Activated T-helper 1 cell treated with anti-CD3 and anti-CD28 coated beads, Interleukin-12 subunit alpha, Interleukin-12 subunit beta, Interleukin-2, Interleukin-4 antibody, amounts not matched to agents 30 ng/mL and 10 ng/mL and 1 ng/mL, durations not matched to agents 14 hours and 24 hours and 36 hours (primary cell): ENCODE measurements around the gene SOX18. TPM values are rescaled to one million over a fixed set of nuclear protein-coding genes. Genes with fewer than 3 reads are reported as not detected.

Source experiments
- DNase-seq: peaks from one replicate; pipeline ENCODE4 v3.0.0; 2021; ENCODE audit warnings: low spot score
- H3K27ac Mint-ChIP-seq: one replicate; pipeline ENCODE4 v1.8.0; 2021; ENCODE audit warnings: mild to moderate bottlenecking, mixed read lengths
- H3K27me3 Mint-ChIP-seq: one replicate; pipeline ENCODE4 v1.8.0; 2022; ENCODE audit warnings: mild to moderate bottlenecking, moderate library complexity, mixed read lengths; ENCODE audit not compliant: insufficient read depth
- H3K36me3 Mint-ChIP-seq: one replicate; pipeline ENCODE4 v1.8.0; 2021; ENCODE audit warnings: low read depth, mixed read lengths
- H3K4me1 Mint-ChIP-seq: one replicate; pipeline ENCODE4 v1.8.0; 2021; ENCODE audit warnings: low read depth, mixed read lengths
- H3K4me3 Mint-ChIP-seq: one replicate; pipeline ENCODE4 v1.8.0; 2021; ENCODE audit warnings: mild to moderate bottlenecking, moderate library complexity, mixed read lengths
- H3K9me3 Mint-ChIP-seq: one replicate; pipeline ENCODE4 v1.8.0; 2021; ENCODE audit warnings: mixed read lengths
- intact Hi-C: fragments of 100-400 bp; cut with micrococcal nuclease; formaldehyde crosslinking; loops from one replicate; pipeline ENCODE4 v1.15.1; 2024
- total RNA-seq: library from RNA; stranded (reverse); gene quantifications from 2 replicates; pipeline ENCODE4 v1.2.3, GENCODE V29; 2022

SOX18 gene
- total RNA-seq, 1 donor from 2014 or later: 1.3 TPM

- Mint-ChIP-seq H3K4me3 (peak overlapping the region; percentile 93), H3K27me3 (peaks cover 4% of the 10 kb centered on the region), H3K36me3 (peaks cover 8% of the 10 kb centered on the region), H3K4me1 (peaks cover 20% of the 10 kb centered on the region), H3K27ac (peak overlapping the region; percentile 84), H3K9me3 (no peaks in the 10 kb centered on the region)
- peak; percentile 52 for DNase-seq
- intact Hi-C loops: loop anchor here (1.0 to 5.0 kb wide), 6 partner anchors 12 to 861 kb away; partner anchors contain the start of genes C20orf204, DNAJC5, RTEL1 and YTHDF1
These were observed 28.6 kb upstream of the SOX18 start for GRCh38 chr20:64077876-64078551.

GRCh38 chr20:64077541-64077875 lies 28.1 kb upstream of the SOX18 start:
- peak overlapping the region; percentile 93 for H3K4me3 Mint-ChIP-seq
- no peaks in the 10 kb centered on the region for H3K9me3 Mint-ChIP-seq
- DNase-seq: no peak
- peak overlapping the region; percentile 84 for H3K27ac Mint-ChIP-seq
- H3K4me1 Mint-ChIP-seq: peaks cover 19% of the 10 kb centered on the region
- intact Hi-C loops: loop anchor here (1.0 to 5.0 kb wide), 6 partner anchors 11 to 860 kb away; partner anchors contain the start of genes C20orf204, DNAJC5, RTEL1 and YTHDF1
- H3K36me3 Mint-ChIP-seq: peaks cover 9% of the 10 kb centered on the region
- H3K27me3 Mint-ChIP-seq: peaks cover 2% of the 10 kb centered on the region

DNA sequence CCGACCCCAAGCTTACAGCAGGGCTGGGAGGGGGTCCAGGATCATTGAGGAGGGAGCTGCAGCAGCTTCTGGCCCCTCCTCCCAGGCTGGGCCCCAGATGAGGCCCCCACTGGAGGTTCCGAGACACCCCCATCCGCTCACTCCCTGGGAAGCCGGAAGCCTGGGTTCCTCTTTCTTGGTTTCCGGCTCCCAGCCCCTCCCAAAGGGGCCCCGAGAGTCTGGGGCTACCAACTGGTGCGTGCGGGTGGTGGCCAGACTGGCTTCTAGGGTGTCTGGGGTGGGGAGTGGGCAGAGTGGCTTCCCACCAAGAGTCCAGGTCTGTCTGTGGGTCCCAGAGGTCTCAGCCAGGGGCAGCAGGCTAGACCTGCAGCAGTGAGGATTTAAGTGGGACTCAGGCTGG lies 27.7 kb upstream of the SOX18 start:
- DNase-seq: peak; percentile 33
- Mint-ChIP-seq H3K4me3 (peak overlapping the region; percentile 93), H3K4me1 (peaks cover 19% of the 10 kb centered on the region), H3K27me3 (no peaks in the 10 kb centered on the region), H3K27ac (peak overlapping the region; percentile 72), H3K9me3 (no peaks in the 10 kb centered on the region), H3K36me3 (peaks cover 10% of the 10 kb centered on the region)
- intact Hi-C loops: loop anchor here (1.0 to 5.0 kb wide), 6 partner anchors 11 to 860 kb away; partner anchors contain the start of genes C20orf204, DNAJC5, RTEL1 and YTHDF1

DNA sequence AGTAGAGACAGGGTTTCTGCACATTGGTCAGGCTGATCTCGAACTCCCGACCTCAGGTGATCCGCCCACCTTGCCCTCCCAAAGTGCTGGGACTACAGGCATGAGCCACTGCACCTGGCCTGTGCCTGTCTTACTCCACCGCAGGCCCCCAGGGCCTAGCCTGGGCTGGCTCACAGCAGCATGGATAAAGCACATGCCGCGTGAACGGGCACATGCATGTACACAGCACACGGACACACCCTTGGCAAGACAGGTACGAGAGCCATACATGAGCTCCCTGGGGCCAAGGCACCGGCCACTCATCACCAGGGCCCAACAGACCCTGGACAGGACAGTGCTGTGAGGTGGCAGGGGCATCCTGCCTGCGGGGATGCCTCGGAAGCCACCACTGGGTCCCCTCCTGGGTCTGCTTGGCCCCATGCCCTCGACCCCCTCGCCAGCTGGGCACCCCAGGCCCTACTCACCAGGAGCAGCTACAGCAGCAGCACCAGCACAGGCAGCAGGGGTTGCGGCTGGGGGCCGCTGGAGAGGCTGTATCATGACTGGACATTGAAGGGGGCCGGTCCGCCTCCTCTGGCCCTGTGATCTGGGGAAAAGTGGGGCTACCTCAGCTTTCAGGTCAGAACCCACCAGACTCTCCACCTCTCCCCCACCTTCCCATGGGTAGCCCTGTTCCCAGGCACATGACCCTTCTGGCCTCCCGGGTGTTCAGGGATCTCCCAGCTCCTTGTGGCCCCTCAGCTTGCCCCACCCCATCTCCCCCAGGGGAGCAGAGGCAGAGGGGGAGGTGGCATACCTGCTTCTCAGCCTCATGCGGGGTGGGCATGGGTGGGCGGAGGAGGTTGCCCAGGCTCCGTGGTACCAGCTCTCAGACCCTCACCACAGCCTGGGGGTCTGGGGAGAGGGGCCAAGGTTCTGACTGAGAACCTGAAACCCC lies 26.9 kb upstream of the SOX18 start:
- no peak overlapping the region for H3K27ac Mint-ChIP-seq
- peaks cover 10% of the 10 kb centered on the region for H3K36me3 Mint-ChIP-seq
- H3K4me3 Mint-ChIP-seq: peak overlapping the region; percentile 93
- intact Hi-C loops: loop anchor here (5.0 kb wide), 4 partner anchors 39 to 859 kb away; partner anchors contain the start of genes C20orf204, DNAJC5, RTEL1 and YTHDF1
- no peaks in the 10 kb centered on the region for H3K27me3 Mint-ChIP-seq
- DNase-seq: no peak
- H3K9me3 Mint-ChIP-seq: no peaks in the 10 kb centered on the region
- H3K4me1 Mint-ChIP-seq: peaks cover 14% of the 10 kb centered on the region

DNA sequence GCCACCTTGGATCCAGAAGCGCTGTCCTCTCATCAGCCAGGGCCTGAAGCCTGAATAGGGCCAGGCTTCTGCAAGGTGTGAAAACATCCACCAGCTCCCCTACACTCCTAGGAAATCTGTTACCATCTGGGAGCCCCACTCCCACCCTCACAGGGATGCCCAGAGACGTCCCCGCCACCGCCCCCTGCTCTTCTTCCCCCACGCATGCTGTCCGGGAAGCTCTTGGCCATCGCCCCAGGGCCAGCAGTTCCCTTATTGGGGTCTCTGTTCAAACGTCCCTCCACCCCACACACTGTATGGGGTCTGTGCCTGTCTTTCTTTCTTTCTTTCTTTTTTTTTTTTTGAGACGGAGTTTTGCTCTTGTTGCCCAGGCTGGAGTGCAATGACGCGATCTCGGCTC lies 26.1 kb upstream of the SOX18 start:
- intact Hi-C loops: loop anchor here (5.0 kb wide), 4 partner anchors 38 to 858 kb away; partner anchors contain the start of genes C20orf204, DNAJC5, RTEL1 and YTHDF1
- Mint-ChIP-seq H3K4me1 (peaks cover 14% of the 10 kb centered on the region), H3K36me3 (peaks cover 12% of the 10 kb centered on the region), H3K9me3 (no peaks in the 10 kb centered on the region), H3K27me3 (no peaks in the 10 kb centered on the region), H3K27ac (no peak overlapping the region), H3K4me3 (no peak overlapping the region)
- DNase-seq: no peak

GRCh38 chr20:64074963-64075362 lies 25.5 kb upstream of the SOX18 start:
- H3K4me3 Mint-ChIP-seq: no peak overlapping the region
- intact Hi-C loops: loop anchor here (5.0 kb wide), 4 partner anchors 38 to 858 kb away; partner anchors contain the start of genes C20orf204, DNAJC5, RTEL1 and YTHDF1
- no peak overlapping the region for H3K27ac Mint-ChIP-seq
- DNase-seq: no peak
- no peaks in the 10 kb centered on the region for H3K9me3 Mint-ChIP-seq
- peaks cover 14% of the 10 kb centered on the region for H3K4me1 Mint-ChIP-seq
- H3K27me3 Mint-ChIP-seq: no peaks in the 10 kb centered on the region
- peaks cover 12% of the 10 kb centered on the region for H3K36me3 Mint-ChIP-seq

DNA sequence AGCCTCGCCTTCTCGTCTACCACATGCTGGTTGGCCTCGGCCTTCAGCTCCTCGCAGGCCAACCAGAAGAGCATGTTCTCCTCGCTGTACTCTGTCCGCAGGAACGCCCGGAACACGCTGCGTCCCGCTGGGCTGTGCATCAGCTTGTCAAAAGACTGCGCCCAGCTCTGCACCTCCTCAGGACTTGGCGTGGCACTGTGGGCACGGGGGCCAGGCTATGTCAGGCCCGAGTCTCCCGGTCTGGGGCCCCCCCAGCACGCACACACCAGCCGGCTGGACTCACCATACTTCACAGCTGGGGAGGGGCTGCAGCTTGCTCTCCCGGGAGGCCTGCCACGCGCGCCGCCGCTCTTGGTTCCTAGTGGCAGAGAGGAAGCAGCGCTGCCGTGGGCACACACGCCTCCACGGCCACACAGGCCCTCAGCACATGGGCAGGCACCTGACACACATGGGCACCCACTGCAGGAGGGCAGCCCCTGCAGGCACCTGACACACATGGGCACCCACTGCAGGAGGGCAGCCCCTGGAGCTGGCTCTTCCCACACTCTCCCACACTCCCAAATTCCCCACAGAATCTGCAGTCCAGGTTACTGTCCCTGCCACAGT lies 24.8 kb upstream of the SOX18 start:
- Mint-ChIP-seq H3K27me3 (no peaks in the 10 kb centered on the region), H3K36me3 (peaks cover 12% of the 10 kb centered on the region), H3K4me3 (no peak overlapping the region), H3K9me3 (no peaks in the 10 kb centered on the region), H3K27ac (no peak overlapping the region), H3K4me1 (peaks cover 14% of the 10 kb centered on the region)
- intact Hi-C loops: no loop called here
- no peak for DNase-seq

- intact Hi-C loops: no loop called here
- H3K4me1 Mint-ChIP-seq: peaks cover 10% of the 10 kb centered on the region
- peak overlapping the region; percentile 55 for H3K27ac Mint-ChIP-seq
- H3K36me3 Mint-ChIP-seq: peaks cover 12% of the 10 kb centered on the region
- no peaks in the 10 kb centered on the region for H3K27me3 Mint-ChIP-seq
- no peak overlapping the region for H3K4me3 Mint-ChIP-seq
- DNase-seq: no peak
- no peaks in the 10 kb centered on the region for H3K9me3 Mint-ChIP-seq
These were observed 24.2 kb upstream of the SOX18 start for GRCh38 chr20:64073476-64074183.

DNA sequence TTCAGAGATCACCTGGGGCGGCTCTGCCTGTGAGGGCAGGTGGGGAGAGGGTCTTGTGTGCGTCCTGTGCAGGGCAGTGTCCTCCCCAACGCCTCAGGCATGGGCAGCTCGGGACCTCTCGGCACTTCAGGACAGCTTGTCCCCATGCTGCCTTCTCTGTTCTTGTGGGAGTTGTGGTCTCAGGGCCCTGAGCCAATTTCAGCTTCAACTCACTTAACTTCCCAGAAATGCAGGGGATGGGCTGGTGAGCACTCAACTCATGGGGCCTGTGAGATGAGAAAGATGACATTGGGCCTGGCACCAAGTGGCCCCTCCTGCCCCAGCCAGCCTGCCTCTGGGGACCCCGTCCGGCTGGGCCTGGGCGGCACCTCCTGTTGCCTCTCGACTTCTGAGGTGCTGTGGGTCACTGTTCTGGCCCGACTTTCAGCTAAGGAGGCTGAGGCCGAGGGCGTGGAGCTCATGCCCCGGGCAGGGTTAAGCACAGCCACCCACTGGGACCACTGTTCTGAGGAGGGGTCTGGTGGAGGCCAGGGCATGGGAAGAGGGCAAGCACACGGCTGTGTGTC lies 23.1 kb upstream of the SOX18 start:
- no peak for DNase-seq
- Mint-ChIP-seq H3K27me3 (no peaks in the 10 kb centered on the region), H3K27ac (no peak overlapping the region), H3K4me1 (peaks cover 5% of the 10 kb centered on the region), H3K9me3 (no peaks in the 10 kb centered on the region), H3K36me3 (peaks cover 9% of the 10 kb centered on the region), H3K4me3 (no peak overlapping the region)
- intact Hi-C loops: no loop called here

- intact Hi-C loops: no loop called here
- H3K4me3 Mint-ChIP-seq: no peak overlapping the region
- peaks cover 15% of the 10 kb centered on the region for H3K4me1 Mint-ChIP-seq
- H3K27me3 Mint-ChIP-seq: no peaks in the 10 kb centered on the region
- H3K36me3 Mint-ChIP-seq: peaks cover 9% of the 10 kb centered on the region
- no peak overlapping the region for H3K27ac Mint-ChIP-seq
- DNase-seq: no peak
- H3K9me3 Mint-ChIP-seq: no peaks in the 10 kb centered on the region
These were observed 22.2 kb upstream of the SOX18 start for GRCh38 chr20:64071341-64072332.
